ENCODE data around the gene NUDCD3. TPM values are rescaled to one million over a fixed set of nuclear protein-coding genes. Genes with fewer than 3 reads are reported as not detected.

The NUDCD3 gene
- total and polyA plus RNA-seq, 2 experiments from 2014 or later: 35.7 to 42.7 TPM

DNA sequence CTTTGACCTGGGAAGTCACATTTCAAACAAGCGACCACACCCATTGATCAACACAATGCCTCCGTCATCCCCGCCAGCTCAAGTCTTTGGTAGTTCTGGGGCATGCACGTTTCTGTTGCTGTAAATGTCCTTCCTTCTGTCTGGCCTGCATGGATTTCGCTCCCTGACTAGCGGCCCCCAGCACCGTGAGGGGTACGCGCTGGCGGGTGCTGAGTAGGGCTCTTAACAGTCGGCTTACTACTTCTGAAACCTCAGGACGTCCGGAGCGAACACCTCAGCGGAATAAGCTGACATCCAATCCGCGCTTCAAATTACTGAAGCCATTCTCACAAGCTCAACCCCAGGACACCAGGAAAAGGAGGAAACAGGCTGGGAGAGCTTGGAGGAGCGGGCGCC is 505 bp downstream of the NUDCD3 start:
- ATAC-seq: peak; percentile 39
- peak overlapping the region; percentile 94 for H3K4me3 Mint-ChIP-seq
- H3K4me1 Mint-ChIP-seq: peaks cover 14% of the 10 kb centered on the region

DNA sequence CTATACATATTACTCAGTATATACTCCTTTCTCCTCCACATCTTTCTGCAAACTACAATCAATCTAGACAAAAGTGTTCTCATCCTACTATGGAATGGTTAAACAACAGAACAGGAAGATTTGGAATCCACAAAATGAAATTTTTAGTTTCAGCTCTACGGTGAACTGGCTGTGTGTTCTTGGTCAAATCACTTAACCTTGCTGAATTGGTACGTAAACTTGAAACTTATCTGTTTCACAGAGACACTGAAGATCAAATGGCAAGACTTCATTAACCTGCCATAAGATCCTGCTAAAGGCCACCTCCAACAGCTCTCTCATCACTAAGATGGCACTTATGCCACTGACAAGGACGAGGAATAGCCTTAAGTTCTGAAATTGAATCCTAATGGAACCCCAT is 1.5 kb downstream of the NUDCD3 start:
- peaks cover 37% of the 10 kb centered on the region for H4K20me1 ChIP-seq (replicated peaks; ENCODE audit: insufficient read depth)
- no peaks in the 10 kb centered on the region for H3K9me2 ChIP-seq (ENCODE audit: insufficient read depth)
- H3K27me3 ChIP-seq (ENCODE audit: insufficient read depth): no peaks in the 10 kb centered on the region
- H3K4me3 ChIP-seq: peak overlapping the region; percentile 98
- peaks cover 14% of the 10 kb centered on the region for H3K4me1 Mint-ChIP-seq
- no peak overlapping the region for H3K27ac Mint-ChIP-seq
- no peaks in the 10 kb centered on the region for H3F3A ChIP-seq (replicated peaks; ENCODE audit: low read depth)
- peaks cover 5% of the 10 kb centered on the region; the same call in 1 of the 2 replicates for H3K36me3 ChIP-seq (ENCODE audit: insufficient read depth)
- no peak overlapping the region for H3K27ac ChIP-seq (ENCODE audit: low read depth)
- H3K79me2 ChIP-seq (replicated peaks; ENCODE audit: insufficient read depth): peaks cover 58% of the 10 kb centered on the region
- DNase-seq (ENCODE audit: low spot score) (no peak), ATAC-seq (no peak)
- H3K9me3 Mint-ChIP-seq: no peaks in the 10 kb centered on the region; the same call in 2 of the 3 replicates
- H3K4me1 ChIP-seq (ENCODE audit: insufficient read depth): peaks cover 7% of the 10 kb centered on the region
- no peak for TF ChIP-seq JUNB (IDR thresholded peaks at IDR 0.05; ENCODE audit: unreplicated experiment)
- no peak for TF ChIP-seq POLR2AphosphoS5 (IDR thresholded peaks at IDR 0.05; ENCODE audit: low read depth)
- no peak for TF ChIP-seq NANOG (IDR thresholded peaks at IDR 0.05; ENCODE audit: borderline replicate concordance)
- no peak for TF ChIP-seq EZH2 (IDR thresholded peaks at IDR 0.05; ENCODE audit: low read depth, unreplicated experiment)
- TF ChIP-seq EZH2phosphoT487 (IDR thresholded peaks at IDR 0.05; ENCODE audit: unreplicated experiment): no peak
- no peak for TF ChIP-seq ZNF462 (CRISPR knock-in tag; IDR thresholded peaks at IDR 0.05)
- TF ChIP-seq, protein P1, sequence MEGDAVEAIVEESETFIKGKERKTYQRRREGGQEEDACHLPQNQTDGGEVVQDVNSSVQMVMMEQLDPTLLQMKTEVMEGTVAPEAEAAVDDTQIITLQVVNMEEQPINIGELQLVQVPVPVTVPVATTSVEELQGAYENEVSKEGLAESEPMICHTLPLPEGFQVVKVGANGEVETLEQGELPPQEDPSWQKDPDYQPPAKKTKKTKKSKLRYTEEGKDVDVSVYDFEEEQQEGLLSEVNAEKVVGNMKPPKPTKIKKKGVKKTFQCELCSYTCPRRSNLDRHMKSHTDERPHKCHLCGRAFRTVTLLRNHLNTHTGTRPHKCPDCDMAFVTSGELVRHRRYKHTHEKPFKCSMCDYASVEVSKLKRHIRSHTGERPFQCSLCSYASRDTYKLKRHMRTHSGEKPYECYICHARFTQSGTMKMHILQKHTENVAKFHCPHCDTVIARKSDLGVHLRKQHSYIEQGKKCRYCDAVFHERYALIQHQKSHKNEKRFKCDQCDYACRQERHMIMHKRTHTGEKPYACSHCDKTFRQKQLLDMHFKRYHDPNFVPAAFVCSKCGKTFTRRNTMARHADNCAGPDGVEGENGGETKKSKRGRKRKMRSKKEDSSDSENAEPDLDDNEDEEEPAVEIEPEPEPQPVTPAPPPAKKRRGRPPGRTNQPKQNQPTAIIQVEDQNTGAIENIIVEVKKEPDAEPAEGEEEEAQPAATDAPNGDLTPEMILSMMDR (conservative IDR thresholded peaks at IDR 0.05; ENCODE audit: low read depth in 2 of 2): no peak
- TF ChIP-seq REST (IDR thresholded peaks at IDR 0.05; ENCODE audit: unreplicated experiment): no peak
- no peak overlapping the region for H2AFZ ChIP-seq
- H3K36me3 Mint-ChIP-seq (ENCODE audit: low read depth): peaks cover 15% of the 10 kb centered on the region
- peak overlapping the region; percentile 94 for H3K4me3 Mint-ChIP-seq
- peak overlapping the region; percentile 78 for H3K4me2 ChIP-seq
- H3K27me3 Mint-ChIP-seq (ENCODE audit: insufficient read depth, low read depth, poor library complexity): peaks cover 4% of the 10 kb centered on the region

More for the DNA sequence above, 505 bp downstream of the NUDCD3 start:
- Histone ChIP-seq H2AFZ (peak overlapping the region; percentile 49), H3K4me2 (peak overlapping the region; percentile 78), H4K20me1 (replicated peaks; ENCODE audit: insufficient read depth) (peaks cover 37% of the 10 kb centered on the region), H3K4me1 (ENCODE audit: insufficient read depth) (peaks cover 7% of the 10 kb centered on the region), H3K79me2 (replicated peaks; ENCODE audit: insufficient read depth) (peaks cover 51% of the 10 kb centered on the region), H3K27ac (ENCODE audit: low read depth) (peak overlapping the region; percentile 99), H3K9me2 (ENCODE audit: insufficient read depth) (no peaks in the 10 kb centered on the region), H3F3A (replicated peaks; ENCODE audit: low read depth) (no peaks in the 10 kb centered on the region), H3K27me3 (ENCODE audit: insufficient read depth) (no peaks in the 10 kb centered on the region), H3K36me3 (ENCODE audit: insufficient read depth) (no peaks in the 10 kb centered on the region), H3K4me3 (peak overlapping the region; percentile 98)
- no peak for DNase-seq (ENCODE audit: low spot score)
- peak overlapping the region; percentile 96 for H3K27ac Mint-ChIP-seq
- H3K27me3 Mint-ChIP-seq (ENCODE audit: insufficient read depth, low read depth, poor library complexity): peaks cover 4% of the 10 kb centered on the region
- peaks cover 6% of the 10 kb centered on the region for H3K36me3 Mint-ChIP-seq (ENCODE audit: low read depth)
- no peak for TF ChIP-seq JUNB (IDR thresholded peaks at IDR 0.05; ENCODE audit: unreplicated experiment)
- H3K9me3 Mint-ChIP-seq: no peaks in the 10 kb centered on the region; the same call in 2 of the 3 replicates
